Fibroblast of lung (primary cell): Measurements from ENCODE around the gene BBOF1. TPM values are rescaled to one million over a fixed set of nuclear protein-coding genes. Genes with fewer than 3 reads are reported as not detected.

ENCODE experiments used
- DNase-seq, 2 donors: peaks; one replicate each; pipeline versions ENCODE4 v3.0.0 to v3.0.0-alpha.2; 2010; ENCODE audit warnings: low read depth in 2 of 2
- H2AFZ ChIP-seq: 2 replicates; pipeline ENCODE4 v1.5.1; 2012; ENCODE audit warnings: low read length, control low read depth, inconsistent platforms
- H3K27ac ChIP-seq: 2 replicates; pipeline ENCODE4 v1.5.1; 2011; ENCODE audit warnings: low read length, control low read depth; ENCODE audit not compliant: insufficient read depth
- H3K27me3 ChIP-seq: 2 replicates; pipeline ENCODE4 v1.5.1; 2011; ENCODE audit warnings: mild to moderate bottlenecking, low read length; ENCODE audit not compliant: control insufficient read depth, insufficient read depth
- H3K36me3 ChIP-seq: 2 replicates; pipeline ENCODE4 v1.5.1; 2011; ENCODE audit warnings: low read length; ENCODE audit not compliant: control insufficient read depth, insufficient read depth
- H3K4me1 ChIP-seq: 2 replicates; pipeline ENCODE4 v1.5.1; 2011; ENCODE audit warnings: low read length; ENCODE audit not compliant: control insufficient read depth, insufficient read depth; ENCODE audit errors: extremely low read depth
- H3K4me2 ChIP-seq: 2 replicates; pipeline ENCODE4 v1.5.1; 2011; ENCODE audit warnings: low read length, control low read depth; ENCODE audit not compliant: insufficient read depth; ENCODE audit errors: extremely low read depth
- H3K4me3 ChIP-seq, 4 experiments: fragments of 200-600 bp in 1 of 4; sonication (generic) in 1 of 4; replicated peaks in 1 of 4; 2 replicates each; pipeline ENCODE4 v1.5.1; 2011 to 2016; ENCODE audit warnings: low read length in 4 of 4, low read depth in 3 of 4, mild to moderate bottlenecking in 3 of 4, control low read depth in 2 of 4, inconsistent platforms in 1 of 4, mixed read lengths in 1 of 4; ENCODE audit not compliant: insufficient read depth in 1 of 4; ENCODE audit errors: control extremely low read depth in 1 of 4
- H3K79me2 ChIP-seq: 2 replicates; pipeline ENCODE4 v1.5.1; 2012; ENCODE audit warnings: mild to moderate bottlenecking, low read length, inconsistent platforms; ENCODE audit not compliant: control insufficient read depth, insufficient read depth
- H3K9ac ChIP-seq: 2 replicates; pipeline ENCODE4 v1.5.1; 2011; ENCODE audit warnings: mild to moderate bottlenecking, low read length, control low read depth; ENCODE audit not compliant: insufficient read depth
- H3K9me3 ChIP-seq: 2 replicates; pipeline ENCODE4 v1.5.1; 2012; ENCODE audit warnings: low read depth, low read length; ENCODE audit not compliant: control insufficient read depth, insufficient read depth
- H4K20me1 ChIP-seq: 2 replicates; pipeline ENCODE4 v1.5.1; 2011; ENCODE audit warnings: low read length; ENCODE audit not compliant: control insufficient read depth, insufficient read depth; ENCODE audit errors: extremely low read depth
- EZH2 ChIP-seq: IDR thresholded peaks from 2 replicates; pipeline ENCODE4 v1.5.1; 2012; ENCODE audit warnings: low read length, control low read depth, mild to moderate bottlenecking; ENCODE audit errors: missing control alignments
- polyA plus RNA-seq, 2 donors: library from polyadenylated mRNA; depleted of rRNA in 1 of 2; stranded (reverse) in 1 of 2; unstranded in 1 of 2; fragments of >200 nt; gene quantifications; 2 replicates each; pipeline ENCODE4 v1.2.1, GENCODE V29; 2011 to 2012; ENCODE audit warnings: missing spikeins in 1 of 2
- total RNA-seq: library from RNA; depleted of rRNA; stranded (reverse); fragments of >200 nt; gene quantifications from 2 replicates; pipeline ENCODE4 v1.2.1, GENCODE V29; 2014
- TF ChIP-seq, protein P1 (sequence below), 2 donors: IDR thresholded peaks in 1 of 2; conservative IDR thresholded peaks in 1 of 2; 1 replicate in 1 of 2; 2 replicates in 1 of 2; pipeline ENCODE4 v1.5.1; 2011 to 2012; ENCODE audit warnings: low read length in 2 of 2, control low read depth in 1 of 2, inconsistent platforms in 1 of 2, low read depth in 1 of 2, mild to moderate bottlenecking in 1 of 2

Gene BBOF1
- total and polyA plus RNA-seq, 2 donors (not counting 1 experiment from before 2014, with no cell fraction given), result 3.8 to 7.8 TPM

DNA sequence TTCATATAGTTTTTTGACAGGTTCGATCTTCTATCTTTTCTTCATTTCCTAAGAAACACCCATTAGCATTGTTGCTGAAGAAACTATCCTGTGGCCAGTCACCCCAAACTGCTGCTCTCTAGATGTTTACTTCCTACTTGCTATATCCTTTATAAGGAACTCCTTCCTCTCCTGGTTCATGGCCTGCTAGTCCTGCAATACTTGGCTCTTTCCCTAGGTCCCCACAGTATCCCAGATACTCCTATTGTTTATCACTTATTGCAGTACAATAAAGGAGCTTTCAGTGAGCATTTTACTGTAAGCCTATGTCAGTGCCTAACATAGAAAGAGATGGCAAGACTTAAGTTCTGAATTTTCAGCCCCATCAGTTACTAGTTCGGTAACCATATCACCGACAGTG, 62.3 kb downstream of the BBOF1 start:
- no peak overlapping the region for H3K9ac ChIP-seq
- H4K20me1 ChIP-seq, result no peaks in the 10 kb centered on the region
- no peaks in the 10 kb centered on the region for H3K4me1 ChIP-seq
- no peak for DNase-seq
- H3K9me3 ChIP-seq, result no peaks in the 10 kb centered on the region
- no peak for TF ChIP-seq EZH2
- TF ChIP-seq, protein P1, sequence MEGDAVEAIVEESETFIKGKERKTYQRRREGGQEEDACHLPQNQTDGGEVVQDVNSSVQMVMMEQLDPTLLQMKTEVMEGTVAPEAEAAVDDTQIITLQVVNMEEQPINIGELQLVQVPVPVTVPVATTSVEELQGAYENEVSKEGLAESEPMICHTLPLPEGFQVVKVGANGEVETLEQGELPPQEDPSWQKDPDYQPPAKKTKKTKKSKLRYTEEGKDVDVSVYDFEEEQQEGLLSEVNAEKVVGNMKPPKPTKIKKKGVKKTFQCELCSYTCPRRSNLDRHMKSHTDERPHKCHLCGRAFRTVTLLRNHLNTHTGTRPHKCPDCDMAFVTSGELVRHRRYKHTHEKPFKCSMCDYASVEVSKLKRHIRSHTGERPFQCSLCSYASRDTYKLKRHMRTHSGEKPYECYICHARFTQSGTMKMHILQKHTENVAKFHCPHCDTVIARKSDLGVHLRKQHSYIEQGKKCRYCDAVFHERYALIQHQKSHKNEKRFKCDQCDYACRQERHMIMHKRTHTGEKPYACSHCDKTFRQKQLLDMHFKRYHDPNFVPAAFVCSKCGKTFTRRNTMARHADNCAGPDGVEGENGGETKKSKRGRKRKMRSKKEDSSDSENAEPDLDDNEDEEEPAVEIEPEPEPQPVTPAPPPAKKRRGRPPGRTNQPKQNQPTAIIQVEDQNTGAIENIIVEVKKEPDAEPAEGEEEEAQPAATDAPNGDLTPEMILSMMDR (conservative IDR thresholded peaks at IDR 0.05 in 1 of 2, IDR thresholded peaks at IDR 0.05 in 1 of 2; ENCODE audit: low read depth in 1 of 2, low read length in 2 of 2), result no peak
- H3K4me3 ChIP-seq, result no peak overlapping the region
- H3K27me3 ChIP-seq, result no peaks in the 10 kb centered on the region
- H2AFZ ChIP-seq, result no peak overlapping the region
- no peak overlapping the region for H3K27ac ChIP-seq
- no peak overlapping the region for H3K4me2 ChIP-seq
- H3K79me2 ChIP-seq, result peaks cover 9% of the 10 kb centered on the region
- H3K36me3 ChIP-seq, result no peaks in the 10 kb centered on the region

DNA sequence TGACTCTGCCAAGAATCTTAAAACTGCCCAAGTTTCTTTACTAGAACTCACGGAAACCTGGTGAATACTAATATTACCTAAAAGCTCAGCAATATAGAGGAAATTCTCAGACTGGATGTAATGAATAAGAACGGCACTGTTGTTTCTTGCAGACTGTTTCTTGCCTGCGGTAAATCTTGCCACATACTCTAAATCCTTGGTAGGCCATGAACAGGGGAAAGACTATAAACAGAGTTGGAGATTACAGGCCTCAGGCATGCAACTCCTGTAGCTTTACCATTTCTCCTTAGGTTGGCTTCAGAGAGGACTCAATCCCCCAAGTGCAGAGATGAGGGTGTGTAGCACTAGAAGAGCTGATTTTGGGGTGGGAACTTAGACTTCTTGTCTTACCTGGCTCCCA, 64.0 kb downstream of the BBOF1 start:
- H3K4me3 ChIP-seq, result peak overlapping the region in 2 of 4 experiments; percentile 73 to 95
- TF ChIP-seq EZH2, result no peak
- TF ChIP-seq, protein P1 (conservative IDR thresholded peaks at IDR 0.05 in 1 of 2, IDR thresholded peaks at IDR 0.05 in 1 of 2; ENCODE audit: low read depth in 1 of 2, low read length in 2 of 2), result no peak
- H2AFZ ChIP-seq, result peak overlapping the region; percentile 94

GRCh38 chr14:74083784-74084276, 64.7 kb downstream of the BBOF1 start:
- Histone ChIP-seq H3K4me2 (peak overlapping the region; percentile 94), H3K27ac (peak overlapping the region; percentile 68), H3K79me2 (peaks cover 9% of the 10 kb centered on the region), H3K9me3 (no peaks in the 10 kb centered on the region), H3K36me3 (no peaks in the 10 kb centered on the region), H2AFZ (peak overlapping the region; percentile 94), H4K20me1 (no peaks in the 10 kb centered on the region), H3K4me3 (peak overlapping the region; percentile 73 to 95 (median 76)), H3K9ac (peak overlapping the region; percentile 70), H3K4me1 (no peaks in the 10 kb centered on the region), H3K27me3 (no peaks in the 10 kb centered on the region)
- DNase-seq, result no peak
- TF ChIP-seq, protein P1 (conservative IDR thresholded peaks at IDR 0.05 in 1 of 2, IDR thresholded peaks at IDR 0.05 in 1 of 2; ENCODE audit: low read depth in 1 of 2, low read length in 2 of 2), result no peak
- TF ChIP-seq EZH2, result no peak

More for the DNA sequence above, 64.0 kb downstream of the BBOF1 start:
- H3K4me1 ChIP-seq, result no peaks in the 10 kb centered on the region
- no peaks in the 10 kb centered on the region for H3K27me3 ChIP-seq
- H3K36me3 ChIP-seq, result no peaks in the 10 kb centered on the region
- H3K27ac ChIP-seq, result no peak overlapping the region
- H3K4me2 ChIP-seq, result peak overlapping the region; percentile 94
- H4K20me1 ChIP-seq, result no peaks in the 10 kb centered on the region
- peaks cover 9% of the 10 kb centered on the region for H3K79me2 ChIP-seq
- no peak for DNase-seq
- no peak overlapping the region for H3K9ac ChIP-seq
- no peaks in the 10 kb centered on the region for H3K9me3 ChIP-seq
